Hematopoietic multipotent progenitor cell treated with erythropoietin and hydrocortisone succinate and interleukin-3 and kit ligand, for 8 days (in vitro differentiated cells): Measurements from ENCODE around the gene GPER1.
A peak's percentile ranks its signal among the peaks of the same experiment; 100 is the strongest.
"Not testable (repeated sequence)": the region's sequence is repeated elsewhere in the genome, so short reads cannot be mapped to it uniquely, and the experiment has no call there.

Experiments
- DNase-seq: peaks from one replicate; pipeline ENCODE4 v3.0.0-alpha.2; 2015

Gene GPER1

GRCh38 chr7:1087952-1088920 lies at the start of gene GPER1:
TSS of gene GPER1 (plus strand) at chr7:1088113. CDS start at chr7:1091729, 3,616 bp downstream.
- peak; percentile 7 for DNase-seq

- DNase-seq, result not testable (repeated sequence)
Measured at GRCh38 chr7:1040233-1040632, 47.7 kb upstream of the GPER1 start.

- no peak for DNase-seq
Measured at GRCh38 chr7:1040790-1041189, 47.1 kb upstream of the GPER1 start.

GRCh38 chr7:1041551-1042491 lies 46.1 kb upstream of the GPER1 start:
- peak; percentile 81 for DNase-seq

GRCh38 chr7:1042492-1042833 lies 45.5 kb upstream of the GPER1 start:
- peak; percentile 85 for DNase-seq

GRCh38 chr7:1043552-1044188 lies 44.2 kb upstream of the GPER1 start:
- no peak for DNase-seq

GRCh38 chr7:1044189-1045068 lies 43.5 kb upstream of the GPER1 start, which contains the start of gene GPR146:
TSS of gene GPR146 (plus strand) at chr7:1044546. CDS start at chr7:1057516, 12,970 bp downstream.
- peak; percentile 96 for DNase-seq

GRCh38 chr7:1045069-1046063 lies 42.5 kb upstream of the GPER1 start:
- DNase-seq, result peak; percentile 51

- no peak for DNase-seq
Measured at GRCh38 chr7:1046722-1047679, 40.9 kb upstream of the GPER1 start.

GRCh38 chr7:1049006-1049741 lies 38.7 kb upstream of the GPER1 start:
- no peak for DNase-seq

- DNase-seq, result no peak
Measured at GRCh38 chr7:1049801-1050200, 38.1 kb upstream of the GPER1 start.

- no peak for DNase-seq
Measured at GRCh38 chr7:1050254-1050906, 37.5 kb upstream of the GPER1 start.

- no peak for DNase-seq
Measured at GRCh38 chr7:1050956-1051690, 36.8 kb upstream of the GPER1 start.

- DNase-seq, result no peak
Measured at GRCh38 chr7:1052031-1052818, 35.7 kb upstream of the GPER1 start.

GRCh38 chr7:1053002-1053411 lies 34.9 kb upstream of the GPER1 start:
- DNase-seq, result no peak

- DNase-seq, result no peak
Measured at GRCh38 chr7:1053816-1054370, 34.0 kb upstream of the GPER1 start.
